SU-DHL-6 (cell line): ENCODE measurements around the gene SH3GL1.

Source experiments
- H2AFZ ChIP-seq: fragments of 200-600 bp; sonication (generic); 2 replicates; pipeline ENCODE4 v1.6.1; 2014; ENCODE audit warnings: low read depth, mild to moderate bottlenecking, moderate library complexity, mixed read lengths, antibody characterized with exemption, low read length; ENCODE audit not compliant: severe bottlenecking
- H3F3A ChIP-seq: fragments of 200-600 bp; shearing (Covaris generic); 2 replicates; pipeline ENCODE4 v1.6.0; 2016; ENCODE audit warnings: antibody characterized with exemption, mild to moderate bottlenecking; ENCODE audit not compliant: insufficient read depth
- H3K27ac ChIP-seq: fragments of 200-600 bp; sonication (generic); 2 replicates; pipeline ENCODE4 v1.5.1; 2016; ENCODE audit warnings: low read depth, mild to moderate bottlenecking, low read length, moderate library complexity, mixed read lengths
- H3K27me3 ChIP-seq: fragments of 200-600 bp; sonication (generic), shearing (Covaris generic); 2 replicates; pipeline ENCODE4 v1.6.0; 2014; ENCODE audit warnings: mild to moderate bottlenecking, low read length
- H3K36me3 ChIP-seq: fragments of 200-600 bp; sonication (generic); 2 replicates; pipeline ENCODE4 v1.6.1; 2014; ENCODE audit warnings: mild to moderate bottlenecking, low read length, mixed read lengths
- H3K4me2 ChIP-seq: fragments of 300-600, 200-600 bp; shearing (Covaris generic), sonication (generic); 2 replicates; pipeline ENCODE4 v1.6.0; 2014; ENCODE audit warnings: low read length, low read depth, mild to moderate bottlenecking; ENCODE audit not compliant: poor library complexity, severe bottlenecking
- H3K4me3 ChIP-seq: fragments of 200-600 bp; sonication (generic); 2 replicates; pipeline ENCODE4 v1.5.1; 2014; ENCODE audit warnings: antibody characterized with exemption, low read length, mild to moderate bottlenecking, mixed read lengths; ENCODE audit not compliant: insufficient read depth, poor library complexity, severe bottlenecking
- H3K79me2 ChIP-seq: fragments of 200-600 bp; sonication (generic); 2 replicates; pipeline ENCODE4 v1.6.1; 2014; ENCODE audit warnings: mild to moderate bottlenecking, low read length, moderate library complexity; ENCODE audit not compliant: insufficient read depth
- H3K9ac ChIP-seq: fragments of 200-600 bp; sonication (generic); 2 replicates; pipeline ENCODE4 v1.7.0; 2014; ENCODE audit warnings: mild to moderate bottlenecking, low read length
- H3K9me2 ChIP-seq: fragments of 200-600 bp; sonication (generic); replicated peaks from 2 replicates; pipeline ENCODE4 v1.6.1; 2014; ENCODE audit warnings: low read length; ENCODE audit not compliant: insufficient read depth
- H3K9me3 ChIP-seq: fragments of 200-600 bp; sonication (generic); 2 replicates; pipeline ENCODE4 v1.6.1; 2014; ENCODE audit warnings: low read length, mixed read lengths; ENCODE audit not compliant: insufficient read depth
- H4K20me1 ChIP-seq: fragments of 200-600 bp; sonication (generic); 2 replicates; pipeline ENCODE4 v1.6.1; 2014; ENCODE audit warnings: low read depth, mild to moderate bottlenecking, antibody characterized with exemption, low read length, moderate library complexity, mixed read lengths
- CTCF ChIP-seq: fragments of 200-600 bp; sonication (generic); IDR thresholded peaks from one replicate; pipeline ENCODE4 v1.5.1; 2017; ENCODE audit warnings: antibody characterized with exemption, mild to moderate bottlenecking, low read length, moderate library complexity; ENCODE audit not compliant: insufficient read depth, poor library complexity, severe bottlenecking
- EZH2phosphoT487 ChIP-seq: fragments of 200-600 bp; sonication (generic), shearing (Covaris generic); conservative IDR thresholded peaks from 2 replicates; pipeline ENCODE4 v1.6.1; 2018; ENCODE audit warnings: mild to moderate bottlenecking, antibody characterized with exemption, low read length, moderate library complexity, mixed read lengths

Gene SH3GL1

DNA sequence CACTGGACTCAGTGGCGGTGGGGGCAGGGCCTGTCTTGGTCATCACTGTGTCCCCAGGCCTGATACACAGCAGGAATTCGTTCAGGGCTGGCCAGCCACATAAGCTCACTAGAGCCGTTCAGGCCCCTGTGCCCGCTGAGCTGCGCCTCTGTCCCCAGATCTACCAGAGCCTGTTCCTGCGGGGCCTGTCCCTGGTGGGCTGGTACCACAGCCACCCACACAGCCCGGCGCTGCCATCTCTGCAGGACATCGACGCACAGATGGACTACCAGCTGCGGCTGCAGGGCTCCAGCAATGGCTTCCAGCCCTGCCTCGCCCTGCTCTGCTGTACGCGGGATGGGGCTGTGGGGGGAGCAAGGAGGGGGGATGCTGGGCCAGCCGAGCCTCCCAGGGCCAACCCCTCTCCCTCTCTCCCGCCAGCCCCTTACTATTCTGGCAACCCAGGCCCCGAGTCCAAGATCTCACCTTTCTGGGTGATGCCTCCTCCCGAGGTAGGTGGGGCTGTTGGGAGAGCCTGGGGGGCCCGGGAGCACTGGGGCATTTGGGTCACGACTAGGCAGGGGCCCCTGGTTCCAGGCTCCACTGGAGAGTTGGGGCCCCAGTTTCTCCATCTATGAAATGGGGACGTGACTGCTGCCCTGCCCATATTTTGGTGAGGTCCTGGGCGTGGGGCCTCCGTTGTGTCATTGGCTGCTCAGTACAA lies 43.1 kb downstream of the SH3GL1 start:
- H3K4me2 ChIP-seq, result no peak overlapping the region
- no peaks in the 10 kb centered on the region for H3K9me3 ChIP-seq
- no peak overlapping the region for H2AFZ ChIP-seq
- no peak overlapping the region for H3K9ac ChIP-seq
- TF ChIP-seq EZH2phosphoT487, result no peak
- TF ChIP-seq CTCF, result no peak
- H3K27me3 ChIP-seq, result no peaks in the 10 kb centered on the region
- no peaks in the 10 kb centered on the region for H4K20me1 ChIP-seq
- no peaks in the 10 kb centered on the region for H3F3A ChIP-seq
- H3K79me2 ChIP-seq, result no peaks in the 10 kb centered on the region
- H3K36me3 ChIP-seq, result no peaks in the 10 kb centered on the region
- H3K27ac ChIP-seq, result no peak overlapping the region
- H3K9me2 ChIP-seq, result no peaks in the 10 kb centered on the region
- no peak overlapping the region for H3K4me3 ChIP-seq

- Histone ChIP-seq H3K27ac (no peak overlapping the region), H3K79me2 (no peaks in the 10 kb centered on the region), H3F3A (no peaks in the 10 kb centered on the region), H3K4me2 (no peak overlapping the region), H4K20me1 (no peaks in the 10 kb centered on the region), H2AFZ (no peak overlapping the region), H3K4me3 (no peak overlapping the region), H3K9ac (no peak overlapping the region), H3K27me3 (no peaks in the 10 kb centered on the region), H3K9me2 (no peaks in the 10 kb centered on the region), H3K36me3 (no peaks in the 10 kb centered on the region), H3K9me3 (no peaks in the 10 kb centered on the region)
- TF ChIP-seq CTCF (no peak), EZH2phosphoT487 (no peak)
Observed at GRCh38 chr19:4354897-4355296, 45.5 kb downstream of the SH3GL1 start.

DNA sequence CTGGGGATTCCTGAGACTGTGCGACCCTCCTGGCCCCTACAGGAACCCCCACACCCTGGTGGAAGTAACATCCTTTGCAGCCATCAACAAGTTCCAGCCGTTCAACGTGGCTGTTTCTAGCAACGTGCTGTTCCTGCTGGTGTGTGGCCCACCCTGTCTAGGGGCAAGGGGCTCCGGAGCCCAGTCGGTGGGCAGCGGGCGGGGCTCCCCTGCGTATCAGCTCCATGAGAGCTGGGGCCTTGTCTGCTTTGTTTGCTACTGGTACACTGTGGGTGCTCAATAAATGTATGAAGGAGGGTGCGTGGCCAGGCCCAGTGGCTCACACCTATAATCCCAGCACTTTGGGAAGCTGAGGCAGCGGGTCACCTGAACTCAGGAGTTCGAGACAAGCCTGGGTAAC lies 46.1 kb downstream of the SH3GL1 start:
- no peaks in the 10 kb centered on the region for H4K20me1 ChIP-seq
- no peaks in the 10 kb centered on the region for H3K79me2 ChIP-seq
- no peaks in the 10 kb centered on the region for H3K36me3 ChIP-seq
- H3F3A ChIP-seq, result no peaks in the 10 kb centered on the region
- H3K4me2 ChIP-seq, result no peak overlapping the region
- H3K9me2 ChIP-seq, result no peaks in the 10 kb centered on the region
- no peak for TF ChIP-seq EZH2phosphoT487
- TF ChIP-seq CTCF, result no peak
- H3K27me3 ChIP-seq, result no peaks in the 10 kb centered on the region
- no peak overlapping the region for H3K27ac ChIP-seq
- H3K9me3 ChIP-seq, result no peaks in the 10 kb centered on the region
- no peak overlapping the region for H3K4me3 ChIP-seq
- no peak overlapping the region for H2AFZ ChIP-seq
- H3K9ac ChIP-seq, result no peak overlapping the region
